Liver (tissue), 3 donors: ENCODE results near the gene NCAPD2.

Experiments used
- CTCF ChIP-seq: fragments of 150-350 bp; IDR thresholded peaks from 2 replicates; pipeline ENCODE4 v1.5.1; 2017; ENCODE audit warnings: improper control_type of control experiment, low read depth, low read length; ENCODE audit not compliant: missing input control
- GABPA ChIP-seq, 2 donors: IDR thresholded peaks in 1 of 2; conservative IDR thresholded peaks in 1 of 2; 2 replicates each; pipeline ENCODE4 v1.6.1; 2016; ENCODE audit warnings: antibody characterized with exemption in 2 of 2, mild to moderate bottlenecking in 1 of 2, moderate library complexity in 1 of 2
- RAD21 ChIP-seq, 2 donors: IDR thresholded peaks; 2 replicates each; pipeline ENCODE4 v1.6.1; 2016; ENCODE audit warnings: antibody characterized with exemption in 2 of 2, mild to moderate bottlenecking in 2 of 2
- TF ChIP-seq, protein P1 (sequence below): IDR thresholded peaks from 2 replicates; pipeline ENCODE4 v1.6.1; 2016; ENCODE audit warnings: antibody characterized with exemption
- donor health status: healthy.
- donor health status: healthy.

- TF ChIP-seq, protein P1, sequence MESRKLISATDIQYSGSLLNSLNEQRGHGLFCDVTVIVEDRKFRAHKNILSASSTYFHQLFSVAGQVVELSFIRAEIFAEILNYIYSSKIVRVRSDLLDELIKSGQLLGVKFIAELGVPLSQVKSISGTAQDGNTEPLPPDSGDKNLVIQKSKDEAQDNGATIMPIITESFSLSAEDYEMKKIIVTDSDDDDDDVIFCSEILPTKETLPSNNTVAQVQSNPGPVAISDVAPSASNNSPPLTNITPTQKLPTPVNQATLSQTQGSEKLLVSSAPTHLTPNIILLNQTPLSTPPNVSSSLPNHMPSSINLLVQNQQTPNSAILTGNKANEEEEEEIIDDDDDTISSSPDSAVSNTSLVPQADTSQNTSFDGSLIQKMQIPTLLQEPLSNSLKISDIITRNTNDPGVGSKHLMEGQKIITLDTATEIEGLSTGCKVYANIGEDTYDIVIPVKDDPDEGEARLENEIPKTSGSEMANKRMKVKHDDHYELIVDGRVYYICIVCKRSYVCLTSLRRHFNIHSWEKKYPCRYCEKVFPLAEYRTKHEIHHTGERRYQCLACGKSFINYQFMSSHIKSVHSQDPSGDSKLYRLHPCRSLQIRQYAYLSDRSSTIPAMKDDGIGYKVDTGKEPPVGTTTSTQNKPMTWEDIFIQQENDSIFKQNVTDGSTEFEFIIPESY = no peak
- TF ChIP-seq CTCF (no peak), GABPA (IDR thresholded peaks at IDR 0.05 in 1 of 2, conservative IDR thresholded peaks at IDR 0.05 in 1 of 2) (no peak), RAD21 (IDR thresholded peaks at IDR 0.05) (no peak)
Measured at GRCh38 chr12:6478416-6478815, 15.5 kb upstream of the NCAPD2 start.
